IMR-90 (cell line): ENCODE data around the gene VAV3. TPM values are rescaled to one million over a fixed set of nuclear protein-coding genes. Genes with fewer than 3 reads are reported as not detected.

ENCODE experiments used
- ATAC-seq: fragments of 200-7000 bp; cut with Tn5 transposase; 2 replicates; pipeline ENCODE4 v1.9.1; 2020; ENCODE audit warnings: low read depth, mild to moderate bottlenecking, moderate library complexity
- BruUV-seq: library from RNA; stranded (reverse); fragments of 400-500 nt; replicated peaks from 2 replicates; lab custom pipeline; 2021; lab: Mats Ljungman, UMichigan
- CTCF ChIA-PET: fragments of 300-600 bp; formaldehyde crosslinking; extraction: SDS; loops from one replicate; lab custom pipeline; 2021; ENCODE audit warnings: antibody characterized with exemption; lab: Yijun Ruan, JAX
- POLR2A ChIA-PET: fragments of 300-600 bp; sonication (Branson Sonifier 250); formaldehyde crosslinking; loops from one replicate; lab custom pipeline; 2022; ENCODE audit warnings: antibody characterized with exemption; ENCODE audit not compliant: unreplicated experiment; lab: Charles Lee
- DNase-seq: peaks from one replicate; pipeline ENCODE4 v3.0.0; 2013
- H2AFZ ChIP-seq: replicated peaks from 2 replicates; pipeline ENCODE3; 2013; ENCODE audit warnings: low read length, mild to moderate bottlenecking; ENCODE audit not compliant: poor library complexity
- H2AK5ac ChIP-seq: 2 replicates; pipeline ENCODE4 v1.6.1; 2013; ENCODE audit warnings: low read depth, low read length, inconsistent platforms
- H2AK9ac ChIP-seq: replicated peaks from 2 replicates; pipeline ENCODE3; 2013; ENCODE audit warnings: mild to moderate bottlenecking, low read depth, low read length, moderate library complexity; ENCODE audit not compliant: poor library complexity
- H2BK120ac ChIP-seq: 2 replicates; pipeline ENCODE4 v1.6.1; 2013; ENCODE audit warnings: low read depth, low read length, inconsistent platforms
- H2BK15ac ChIP-seq: 3 replicates; pipeline ENCODE4 v1.6.1; 2013; ENCODE audit warnings: low read depth, low read length, inconsistent platforms
- H2BK20ac ChIP-seq: 2 replicates; pipeline ENCODE4 v1.6.1; 2013; ENCODE audit warnings: low read depth, mild to moderate bottlenecking, inconsistent platforms, low read length, moderate library complexity
- H2BK5ac ChIP-seq: 2 replicates; pipeline ENCODE4 v1.6.1; 2013; ENCODE audit warnings: mild to moderate bottlenecking, low read depth, low read length, inconsistent platforms; ENCODE audit not compliant: poor library complexity, severe bottlenecking
- H3K14ac ChIP-seq: replicated peaks from 2 replicates; pipeline ENCODE4 v1.6.1; 2013; ENCODE audit warnings: low read depth, low read length, inconsistent platforms
- H3K18ac ChIP-seq: 2 replicates; pipeline ENCODE4 v1.6.1; 2013; ENCODE audit warnings: low read depth, low read length, control low read depth
- H3K23ac ChIP-seq: 2 replicates; pipeline ENCODE4 v1.6.1; 2013; ENCODE audit warnings: low read depth, low read length, inconsistent platforms
- H3K27ac ChIP-seq: 2 replicates; pipeline ENCODE4 v1.5.1; 2013; ENCODE audit warnings: mild to moderate bottlenecking, control low read depth, low read length; ENCODE audit not compliant: insufficient read depth
- H3K27me3 ChIP-seq: 2 replicates; pipeline ENCODE4 v1.6.1; 2013; ENCODE audit warnings: low read length; ENCODE audit not compliant: control insufficient read depth, insufficient read depth
- H3K36me3 ChIP-seq: 2 replicates; pipeline ENCODE4 v1.6.1; 2013; ENCODE audit warnings: low read length, mixed read lengths; ENCODE audit not compliant: control insufficient read depth, insufficient read depth
- H3K4ac ChIP-seq: 2 replicates; pipeline ENCODE4 v1.6.1; 2013; ENCODE audit warnings: low read depth, low read length, inconsistent platforms
- H3K4me1 ChIP-seq: 2 replicates; pipeline ENCODE4 v1.6.1; 2013; ENCODE audit warnings: low read length, mixed read lengths; ENCODE audit not compliant: control insufficient read depth, insufficient read depth
- H3K4me2 ChIP-seq: 2 replicates; pipeline ENCODE4 v1.6.1; 2013; ENCODE audit warnings: low read depth, mild to moderate bottlenecking, control low read depth, low read length, moderate library complexity
- H3K4me3 ChIP-seq: 2 replicates; pipeline ENCODE4 v1.5.1; 2013; ENCODE audit warnings: low read depth, mild to moderate bottlenecking, control low read depth, low read length, moderate library complexity; ENCODE audit not compliant: insufficient read depth
- H3K56ac ChIP-seq: 2 replicates; pipeline ENCODE4 v1.6.1; 2013; ENCODE audit warnings: low read length, inconsistent platforms; ENCODE audit not compliant: insufficient read depth; ENCODE audit errors: extremely low read depth
- H3K79me1 ChIP-seq, 2 experiments: 2 replicates each; pipeline ENCODE4 v1.6.1; 2013; ENCODE audit warnings: low read length in 2 of 2, inconsistent platforms in 1 of 2, low read depth in 1 of 2
- H3K9ac ChIP-seq: 2 replicates; pipeline ENCODE4 v1.6.1; 2013; ENCODE audit warnings: low read depth, low read length, control low read depth
- H3K9me1 ChIP-seq: 2 replicates; pipeline ENCODE4 v1.6.1; 2013; ENCODE audit warnings: low read length, inconsistent platforms; ENCODE audit not compliant: insufficient read depth
- H3K9me3 ChIP-seq: 2 replicates; pipeline ENCODE4 v1.6.1; 2013; ENCODE audit warnings: low read length; ENCODE audit not compliant: control insufficient read depth, insufficient read depth
- H4K20me1 ChIP-seq: 2 replicates; pipeline ENCODE4 v1.6.1; 2013; ENCODE audit warnings: low read length, inconsistent platforms; ENCODE audit not compliant: insufficient read depth
- H4K5ac ChIP-seq: 2 replicates; pipeline ENCODE4 v1.6.1; 2013; ENCODE audit warnings: mild to moderate bottlenecking, low read depth, low read length, control low read depth
- H4K8ac ChIP-seq, 2 experiments: 2 replicates each; pipeline ENCODE4 v1.6.1; 2013; ENCODE audit warnings: low read depth in 2 of 2, low read length in 2 of 2, control low read depth in 1 of 2, inconsistent platforms in 1 of 2
- H4K91ac ChIP-seq: 2 replicates; pipeline ENCODE4 v1.6.1; 2013; ENCODE audit warnings: low read depth, low read length, inconsistent platforms; ENCODE audit not compliant: insufficient read depth
- BHLHE40 ChIP-seq: fragments of 150-350 bp; IDR thresholded peaks from 2 replicates; pipeline ENCODE4 v1.6.1; 2016; ENCODE audit warnings: mild to moderate bottlenecking, low read depth, low read length
- CEBPB ChIP-seq: IDR thresholded peaks from 2 replicates; pipeline ENCODE4 v1.6.1; 2012; ENCODE audit warnings: low read depth, low read length, improper control_type of control experiment
- CHD1 ChIP-seq: IDR thresholded peaks from 2 replicates; pipeline ENCODE4 v1.6.1; 2012; ENCODE audit warnings: low read depth, low read length, improper control_type of control experiment
- MAZ ChIP-seq: IDR thresholded peaks from 2 replicates; pipeline ENCODE4 v1.6.1; 2012; ENCODE audit warnings: low read depth, mild to moderate bottlenecking, low read length, improper control_type of control experiment, moderate library complexity, borderline replicate concordance
- RFX5 ChIP-seq: IDR thresholded peaks from 2 replicates; pipeline ENCODE4 v1.8.0; 2012; ENCODE audit warnings: low read depth, mild to moderate bottlenecking, low read length, moderate library complexity
- WGBS, 2 experiments: methylation state at CpG; one replicate each; pipeline versions ENCODE4 v1.1.5 to v1.1.7; 2013; ENCODE audit warnings: missing lambda C conversion rate in 2 of 2; ENCODE audit not compliant: insufficient read length in 1 of 2; ENCODE audit errors: extremely low coverage in 2 of 2; 5-methylcytosine and 5-hydroxymethylcytosine counted together
- dilution Hi-C: fragments of 300-500 bp; cut with HindIII; formaldehyde crosslinking; loops from one replicate; pipeline ENCODE4 v1.14.3; 2018; ENCODE audit warnings: low sequenced_read_pairs; ENCODE audit not compliant: unreplicated experiment
- in situ Hi-C: fragments of 300-500 bp; cut with MboI; formaldehyde crosslinking; loops from 3 replicates; pipeline ENCODE4 v1.14.3; 2019; ENCODE audit warnings: low sequenced_read_pairs, inconsistent platforms, mixed read lengths
- intact Hi-C: fragments of 100-400 bp; cut with micrococcal nuclease; formaldehyde crosslinking; loops from 2 replicates; pipeline ENCODE4 v1.10.0; 2022
- polyA plus RNA-seq, 3 experiments: library from polyadenylated mRNA; depleted of rRNA; stranded (reverse); fragments of >200 nt; gene quantifications; 2 replicates each; pipeline ENCODE4 v1.2.3, GENCODE V29; 2012; ENCODE audit warnings: low replicate concordance in 1 of 3
- total RNA-seq: library from RNA; depleted of rRNA; stranded (reverse); fragments of >200 nt; gene quantifications from 2 replicates; pipeline ENCODE4 v1.2.3, GENCODE V29; 2012

The VAV3 gene
- total and polyA plus RNA-seq, 2 of the 4 experiments (the other 2 are of a cell fraction), result 0.12 to 0.18 TPM

DNA sequence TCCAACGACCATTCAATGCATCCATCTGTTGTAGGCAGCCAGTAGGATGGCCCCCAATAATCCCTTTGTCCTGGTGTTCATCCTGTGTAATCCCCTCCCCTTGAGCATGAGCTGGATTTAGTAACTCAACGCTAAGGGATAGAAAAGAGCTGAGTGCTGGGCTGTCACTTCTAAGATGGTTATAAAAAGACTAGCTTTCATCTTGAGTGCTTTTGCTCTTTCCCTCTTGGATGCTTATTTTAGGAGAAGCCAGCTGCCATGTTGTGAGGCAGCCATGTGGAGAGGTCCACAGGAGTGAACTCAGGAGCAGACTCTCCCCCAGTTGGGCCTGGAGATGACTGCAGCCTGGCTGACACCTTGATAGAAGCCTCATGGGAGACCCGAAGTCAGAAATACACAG lies 401.5 kb downstream of the VAV3 start:
- Histone ChIP-seq H2AK9ac (no peak overlapping the region), H2BK120ac (no peak overlapping the region), H2AFZ (no peak overlapping the region), H3K4me3 (no peak overlapping the region), H3K27me3 (no peaks in the 10 kb centered on the region), H3K36me3 (no peaks in the 10 kb centered on the region), H3K9me3 (no peaks in the 10 kb centered on the region), H3K14ac (no peak overlapping the region), H3K4ac (no peak overlapping the region), H3K9me1 (no peaks in the 10 kb centered on the region), H3K4me1 (no peaks in the 10 kb centered on the region), H3K18ac (no peak overlapping the region), H2BK15ac (no peak overlapping the region), H3K56ac (no peak overlapping the region), H2AK5ac (no peak overlapping the region), H3K27ac (no peak overlapping the region), H4K20me1 (no peaks in the 10 kb centered on the region), H4K8ac (no peak overlapping the region), H3K23ac (no peak overlapping the region), H3K79me1 (no peaks in the 10 kb centered on the region), H4K5ac (no peak overlapping the region), H3K4me2 (no peak overlapping the region), H2BK20ac (no peak overlapping the region), H4K91ac (no peak overlapping the region), H3K9ac (no peak overlapping the region), H2BK5ac (no peak overlapping the region)
- dilution Hi-C loops, result no loop called here
- no CpG with 5 or more reads among the region's 3 CpGs for WGBS, 2 experiments
- intact Hi-C loops, result no loop called here
- POLR2A ChIA-PET, result no interaction called here
- no peak for DNase-seq
- in situ Hi-C loops, result no loop called here
- CTCF ChIA-PET, result no interaction called here
- no peak for ATAC-seq
- no TSS peak for BruUV-seq
- TF ChIP-seq BHLHE40, result no peak
- TF ChIP-seq CHD1, result no peak
- TF ChIP-seq RFX5, result no peak
- TF ChIP-seq MAZ, result no peak
- no peak for TF ChIP-seq CEBPB
